ENCODE results near the gene NPHP4.

DNA sequence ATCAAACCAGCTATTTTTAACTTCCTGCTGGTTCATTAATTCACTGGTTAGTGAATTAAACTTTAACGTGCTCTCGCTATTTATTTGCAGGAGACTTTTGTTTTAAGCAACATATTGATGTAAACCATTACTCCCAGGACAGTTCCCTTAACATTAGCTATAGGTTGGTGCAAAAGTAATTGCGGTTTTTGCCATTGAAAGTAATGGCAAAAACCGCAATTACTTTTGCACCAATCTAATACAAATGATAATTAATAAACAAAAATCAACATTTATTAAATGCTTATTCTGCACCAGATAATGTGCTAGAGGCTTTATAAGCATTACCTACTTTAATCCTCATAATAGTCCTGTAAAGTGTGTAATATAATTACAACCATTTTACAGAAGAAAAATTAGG, 176.5 kb downstream of the NPHP4 start:
- TF ChIP-seq CTCF (IDR thresholded peaks at IDR 0.05) (no peak), POLR2A (IDR thresholded peaks at IDR 0.05) (no peak)

Measured in right lobe of liver (tissue), 4 donors.